Esophagus muscularis mucosa (tissue), 4 donors: ENCODE measurements around the gene SLC25A13.

Source experiments
- CTCF ChIP-seq, 3 experiments: fragments of 200-600 bp in 2 of 3; fragments of 450-650 bp in 1 of 3; sonication (generic) in 2 of 3; IDR thresholded peaks; one replicate each; pipeline ENCODE4 v1.5.1; 2017 to 2019; ENCODE audit warnings: antibody characterized with exemption in 3 of 3, mild to moderate bottlenecking in 2 of 3, moderate library complexity in 1 of 3
- EP300 ChIP-seq: sonication (generic); formaldehyde crosslinking; IDR thresholded peaks from one replicate; pipeline ENCODE4 v1.6.1; 2017; ENCODE audit warnings: antibody characterized with exemption
- POLR2A ChIP-seq: fragments of 450-650 bp; IDR thresholded peaks from one replicate; pipeline ENCODE4 v1.6.1; 2017; ENCODE audit warnings: antibody characterized with exemption, moderate library complexity, mild to moderate bottlenecking, low read depth
- POLR2AphosphoS5 ChIP-seq, 2 donors: sonication (generic); formaldehyde crosslinking; IDR thresholded peaks; one replicate each; pipeline ENCODE4 v1.6.1; 2017; ENCODE audit warnings: antibody characterized with exemption in 2 of 2

GRCh38 chr7:96328016-96328415 lies 6.1 kb upstream of the SLC25A13 start:
- TF ChIP-seq CTCF (IDR thresholded peaks at IDR 0.05) (no peak), POLR2A (no peak), POLR2AphosphoS5 (IDR thresholded peaks at IDR 0.05) (no peak), EP300 (no peak)
